ENCODE results near the gene TAF1B.

TAF1B gene

DNA sequence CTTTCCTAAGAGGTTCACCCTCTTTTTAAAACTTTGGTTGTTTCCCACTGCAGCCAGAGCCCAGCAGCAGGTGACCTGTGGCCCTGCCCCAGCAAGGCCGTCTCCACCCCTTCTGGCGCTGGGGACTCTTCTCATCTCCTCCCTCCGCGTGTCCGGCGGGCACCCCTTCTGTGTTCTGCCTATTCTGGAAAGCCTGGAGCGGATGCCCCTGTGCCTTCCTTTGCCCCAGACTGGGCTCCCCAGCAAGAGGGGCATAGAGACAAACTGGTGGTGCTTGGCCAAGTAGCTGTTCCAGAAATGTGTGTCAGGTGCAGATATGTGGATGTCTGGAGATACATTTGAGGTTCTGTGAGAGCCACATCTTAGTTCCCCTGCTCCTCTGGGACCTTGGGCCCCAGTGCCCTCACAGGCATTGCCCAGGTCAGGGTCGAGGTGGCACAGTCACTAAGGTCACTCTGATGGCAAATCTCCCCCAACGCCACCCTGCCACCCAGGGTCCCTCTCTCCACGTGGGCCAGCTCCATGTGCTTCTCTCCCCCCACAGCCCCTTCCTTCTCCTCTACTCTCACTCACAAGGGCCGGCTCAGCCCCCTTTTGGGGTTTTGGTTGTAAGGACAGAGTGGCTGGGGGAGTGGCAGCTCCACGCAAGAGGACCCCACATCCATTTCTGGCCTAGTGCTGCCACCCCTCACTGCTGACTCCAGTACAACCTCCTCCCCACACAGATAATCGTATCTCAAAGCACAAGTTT, 35.5 kb upstream of the TAF1B start:
- no peak for TF ChIP-seq NFIC (IDR thresholded peaks at IDR 0.05)
- TF ChIP-seq, protein P1, sequence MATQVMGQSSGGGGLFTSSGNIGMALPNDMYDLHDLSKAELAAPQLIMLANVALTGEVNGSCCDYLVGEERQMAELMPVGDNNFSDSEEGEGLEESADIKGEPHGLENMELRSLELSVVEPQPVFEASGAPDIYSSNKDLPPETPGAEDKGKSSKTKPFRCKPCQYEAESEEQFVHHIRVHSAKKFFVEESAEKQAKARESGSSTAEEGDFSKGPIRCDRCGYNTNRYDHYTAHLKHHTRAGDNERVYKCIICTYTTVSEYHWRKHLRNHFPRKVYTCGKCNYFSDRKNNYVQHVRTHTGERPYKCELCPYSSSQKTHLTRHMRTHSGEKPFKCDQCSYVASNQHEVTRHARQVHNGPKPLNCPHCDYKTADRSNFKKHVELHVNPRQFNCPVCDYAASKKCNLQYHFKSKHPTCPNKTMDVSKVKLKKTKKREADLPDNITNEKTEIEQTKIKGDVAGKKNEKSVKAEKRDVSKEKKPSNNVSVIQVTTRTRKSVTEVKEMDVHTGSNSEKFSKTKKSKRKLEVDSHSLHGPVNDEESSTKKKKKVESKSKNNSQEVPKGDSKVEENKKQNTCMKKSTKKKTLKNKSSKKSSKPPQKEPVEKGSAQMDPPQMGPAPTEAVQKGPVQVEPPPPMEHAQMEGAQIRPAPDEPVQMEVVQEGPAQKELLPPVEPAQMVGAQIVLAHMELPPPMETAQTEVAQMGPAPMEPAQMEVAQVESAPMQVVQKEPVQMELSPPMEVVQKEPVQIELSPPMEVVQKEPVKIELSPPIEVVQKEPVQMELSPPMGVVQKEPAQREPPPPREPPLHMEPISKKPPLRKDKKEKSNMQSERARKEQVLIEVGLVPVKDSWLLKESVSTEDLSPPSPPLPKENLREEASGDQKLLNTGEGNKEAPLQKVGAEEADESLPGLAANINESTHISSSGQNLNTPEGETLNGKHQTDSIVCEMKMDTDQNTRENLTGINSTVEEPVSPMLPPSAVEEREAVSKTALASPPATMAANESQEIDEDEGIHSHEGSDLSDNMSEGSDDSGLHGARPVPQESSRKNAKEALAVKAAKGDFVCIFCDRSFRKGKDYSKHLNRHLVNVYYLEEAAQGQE (IDR thresholded peaks at IDR 0.05; ENCODE audit: low read depth), result no peak

DNA sequence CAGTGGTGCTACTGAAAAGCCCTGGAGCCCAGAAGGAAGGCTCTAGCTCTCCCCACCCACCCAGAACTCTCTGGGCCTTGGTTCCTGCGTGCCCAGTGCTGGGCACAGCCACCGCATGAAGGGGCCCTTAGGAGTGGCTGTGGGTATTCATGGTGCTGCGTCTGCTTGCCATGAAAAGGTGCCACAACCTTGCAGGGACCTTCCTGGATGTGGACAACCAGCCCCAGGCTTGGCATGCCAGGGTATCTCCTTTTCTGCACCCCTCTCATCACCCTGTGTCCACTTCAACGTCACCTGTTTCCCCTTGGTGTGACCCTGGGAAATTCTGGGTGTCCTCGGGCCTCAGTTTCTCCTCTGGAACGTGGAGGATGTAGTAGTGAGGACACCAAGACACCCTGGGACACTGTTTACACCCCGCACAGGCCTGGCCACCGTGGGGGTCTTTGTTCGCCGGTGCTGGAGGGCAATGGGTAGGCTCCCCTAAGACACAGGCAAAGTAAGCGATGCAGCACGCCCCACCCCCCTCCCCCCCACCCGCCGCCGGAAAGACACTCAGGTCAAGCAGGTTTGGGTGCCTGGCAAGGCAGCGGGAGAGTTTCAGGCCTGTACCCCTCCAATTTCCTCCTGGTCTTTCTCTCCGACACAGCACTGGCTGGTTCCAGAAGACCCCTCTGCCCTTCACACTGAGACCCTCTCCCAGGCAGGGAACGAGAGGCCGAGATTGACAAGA, 34.8 kb upstream of the TAF1B start:
- TF ChIP-seq CEBPB (IDR thresholded peaks at IDR 0.05), result no peak

DNA sequence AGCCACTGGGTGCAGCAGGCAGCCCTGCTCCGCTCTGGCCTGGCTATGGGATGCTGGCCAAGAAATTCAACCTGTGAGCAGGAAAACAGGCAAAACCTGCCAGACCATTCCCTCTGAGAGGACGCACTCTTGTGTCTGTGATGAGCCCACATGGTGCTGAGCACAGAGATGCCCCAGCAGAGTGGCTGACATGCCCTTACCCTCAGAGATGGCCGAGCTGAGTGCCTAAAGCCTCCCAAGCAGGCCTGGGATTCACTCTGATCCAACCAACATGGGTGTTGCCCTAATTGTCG, 34.3 kb upstream of the TAF1B start:
- no peak for TF ChIP-seq CREB1 (IDR thresholded peaks at IDR 0.05; ENCODE audit: low read depth)
- TF ChIP-seq TCF12 (IDR thresholded peaks at IDR 0.05; ENCODE audit: low read depth), result 0 out of 2 replicates have a peak, but pooled peaks have one; percentile 33
- no peak for TF ChIP-seq EGR1 (IDR thresholded peaks at IDR 0.05)
- no peak for TF ChIP-seq TAF1 (IDR thresholded peaks at IDR 0.05; ENCODE audit: low read depth)
- peak; percentile 83 for TF ChIP-seq NFIC (IDR thresholded peaks at IDR 0.05)
- TF ChIP-seq TEAD4 (IDR thresholded peaks at IDR 0.05), result 0 out of 2 replicates have a peak, but pooled peaks have one; percentile 26
- no peak for TF ChIP-seq EP300 (IDR thresholded peaks at IDR 0.05; ENCODE audit: borderline replicate concordance)

DNA sequence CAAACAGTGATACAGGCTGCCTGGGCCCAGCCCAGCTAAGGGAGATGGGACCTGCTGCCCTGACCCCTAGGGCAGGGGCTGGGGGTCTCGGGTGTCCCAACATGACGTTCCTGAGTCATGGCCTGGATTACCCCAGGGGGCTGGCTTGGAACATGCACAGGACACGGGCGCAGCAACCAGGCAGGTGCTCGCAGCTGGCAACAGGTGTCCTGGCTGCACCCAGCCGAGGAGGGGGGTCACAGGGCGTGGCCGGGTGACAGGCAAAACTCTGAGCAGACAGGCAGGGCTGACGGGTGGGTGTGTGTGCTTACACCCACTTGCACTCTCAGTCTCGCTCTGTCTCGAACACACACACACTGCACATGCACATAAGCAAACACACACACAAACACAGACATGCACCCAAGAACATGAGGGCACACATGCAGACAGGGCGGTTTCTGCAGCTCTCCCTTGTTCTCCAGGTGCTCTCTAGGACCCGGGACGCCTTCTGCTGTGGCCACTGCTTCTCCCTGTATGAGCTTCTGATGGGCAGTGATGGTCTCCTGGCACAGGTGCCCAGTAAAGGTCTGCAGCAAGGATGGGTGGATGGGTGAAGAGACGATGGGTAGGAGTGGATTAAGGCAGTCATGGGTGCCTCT, 33.7 kb upstream of the TAF1B start:
- TF ChIP-seq EP300 (IDR thresholded peaks at IDR 0.05; ENCODE audit: borderline replicate concordance) (no peak), RAD21 (IDR thresholded peaks at IDR 0.05; ENCODE audit: low read depth) (no peak), YY1 (IDR thresholded peaks at IDR 0.05; ENCODE audit: low read depth) (no peak), NFIC (IDR thresholded peaks at IDR 0.05) (no peak), CREB1 (IDR thresholded peaks at IDR 0.05; ENCODE audit: low read depth) (no peak), TEAD4 (IDR thresholded peaks at IDR 0.05) (no peak), TAF1 (IDR thresholded peaks at IDR 0.05; ENCODE audit: low read depth) (no peak), FOXM1 (IDR thresholded peaks at IDR 0.05; ENCODE audit: borderline replicate concordance, low read depth) (no peak), EGR1 (IDR thresholded peaks at IDR 0.05) (no peak), CEBPB (IDR thresholded peaks at IDR 0.05) (no peak)
- TF ChIP-seq, protein P2, sequence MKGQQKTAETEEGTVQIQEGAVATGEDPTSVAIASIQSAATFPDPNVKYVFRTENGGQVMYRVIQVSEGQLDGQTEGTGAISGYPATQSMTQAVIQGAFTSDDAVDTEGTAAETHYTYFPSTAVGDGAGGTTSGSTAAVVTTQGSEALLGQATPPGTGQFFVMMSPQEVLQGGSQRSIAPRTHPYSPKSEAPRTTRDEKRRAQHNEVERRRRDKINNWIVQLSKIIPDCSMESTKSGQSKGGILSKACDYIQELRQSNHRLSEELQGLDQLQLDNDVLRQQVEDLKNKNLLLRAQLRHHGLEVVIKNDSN (IDR thresholded peaks at IDR 0.05), result no peak
- TF ChIP-seq, protein P3, sequence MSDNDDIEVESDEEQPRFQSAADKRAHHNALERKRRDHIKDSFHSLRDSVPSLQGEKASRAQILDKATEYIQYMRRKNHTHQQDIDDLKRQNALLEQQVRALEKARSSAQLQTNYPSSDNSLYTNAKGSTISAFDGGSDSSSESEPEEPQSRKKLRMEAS (IDR thresholded peaks at IDR 0.05), result no peak

DNA sequence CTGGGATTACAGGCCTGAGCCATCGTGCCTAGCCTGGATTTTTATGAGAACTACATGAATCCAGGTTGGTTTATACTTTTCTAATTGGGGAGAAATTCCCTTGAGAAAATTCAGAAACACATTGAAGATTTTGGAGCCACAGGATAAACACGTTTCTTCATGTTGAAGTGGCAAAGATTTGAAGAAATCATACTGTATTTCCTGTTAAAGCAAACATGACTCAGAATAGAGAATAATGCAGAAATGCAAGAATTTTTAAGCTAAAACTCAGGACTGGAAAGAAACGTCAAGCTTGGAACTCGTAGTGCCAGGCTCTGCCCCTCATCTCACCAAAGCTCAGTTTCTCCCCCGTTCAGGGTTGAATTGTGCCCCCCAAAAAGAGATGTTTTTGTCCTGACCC, 32.1 kb upstream of the TAF1B start:
- TF ChIP-seq, protein P2 (IDR thresholded peaks at IDR 0.05), result no peak

DNA sequence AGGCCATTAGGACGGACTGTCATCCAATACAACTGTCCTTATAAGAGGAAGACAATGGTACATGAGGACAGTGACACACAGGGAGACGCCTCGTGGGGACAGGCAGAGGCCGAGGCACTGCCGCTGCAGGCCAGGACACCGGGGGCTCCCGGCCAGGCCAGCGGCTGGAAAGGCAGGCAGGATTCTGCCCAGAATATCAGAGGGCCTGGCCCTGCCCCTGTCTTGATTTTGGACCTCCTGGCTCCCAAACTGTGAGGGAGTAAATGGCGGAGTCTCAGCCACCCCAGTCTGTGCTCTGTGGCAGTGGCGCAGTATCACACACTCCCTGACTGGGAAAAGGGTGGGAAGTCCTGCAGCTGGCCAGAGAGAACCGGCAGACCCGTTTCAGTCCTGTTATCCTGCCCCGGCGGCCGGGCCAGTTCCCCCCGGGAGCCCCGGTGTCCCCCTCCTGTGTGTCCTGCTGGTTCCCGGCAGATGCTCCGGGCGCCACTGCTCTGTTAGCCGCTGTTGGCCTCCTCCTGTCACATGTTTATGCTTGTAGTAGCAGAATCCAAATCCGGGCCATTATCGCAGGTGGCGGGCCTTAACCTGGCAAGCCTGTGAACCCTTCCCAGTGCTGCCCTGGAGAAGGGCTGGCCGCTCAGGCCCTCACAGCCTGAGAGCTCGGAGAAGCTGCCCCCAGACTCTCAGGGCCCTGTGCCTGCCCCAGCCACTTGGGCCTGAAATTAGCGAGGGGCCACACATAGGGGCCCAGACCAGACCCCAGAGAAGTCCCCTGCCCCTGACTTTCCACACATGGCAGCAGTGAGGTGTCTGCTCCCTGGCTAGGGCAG, 31.4 kb upstream of the TAF1B start:
- no peak for TF ChIP-seq TEAD4 (IDR thresholded peaks at IDR 0.05)
- TF ChIP-seq RAD21 (IDR thresholded peaks at IDR 0.05; ENCODE audit: low read depth), result no peak
- TF ChIP-seq CEBPB (IDR thresholded peaks at IDR 0.05), result no peak
- TF ChIP-seq NFIC (IDR thresholded peaks at IDR 0.05), result no peak
- no peak for TF ChIP-seq TCF12 (IDR thresholded peaks at IDR 0.05; ENCODE audit: low read depth)
- TF ChIP-seq, protein P1 (IDR thresholded peaks at IDR 0.05; ENCODE audit: low read depth), result no peak
- no peak for TF ChIP-seq YY1 (IDR thresholded peaks at IDR 0.05; ENCODE audit: low read depth)

All from Ishikawa (cell line).